DND-41 (cell line): ENCODE data around the gene LHX5.

Source experiments
- ATAC-seq: fragments of 200-7000 bp; cut with Tn5 transposase; 3 replicates; pipeline ENCODE4 v1.9.1; 2021; ENCODE audit warnings: low read depth; ENCODE audit not compliant: insufficient read depth
- DNase-seq: peaks from one replicate; pipeline ENCODE4 v3.0.0-alpha.2; 2020
- H2AFZ ChIP-seq: 2 replicates; pipeline ENCODE4 v1.6.0; 2012; ENCODE audit warnings: low read depth, low read length
- H3K27ac ChIP-seq: 2 replicates; pipeline ENCODE4 v1.5.1; 2012; ENCODE audit warnings: low read length, inconsistent platforms
- H3K27me3 ChIP-seq: fragments of 200-600 bp; sonication (generic); 2 replicates; pipeline ENCODE4 v1.6.0; 2012; ENCODE audit warnings: low read length, mild to moderate bottlenecking, inconsistent platforms; ENCODE audit not compliant: insufficient read depth, poor library complexity
- H3K36me3 ChIP-seq: 2 replicates; pipeline ENCODE4 v1.5.1; 2012; ENCODE audit warnings: low read length, inconsistent platforms; ENCODE audit not compliant: insufficient read depth
- H3K4me1 ChIP-seq: 2 replicates; pipeline ENCODE4 v1.5.1; 2012; ENCODE audit warnings: mild to moderate bottlenecking, low read length; ENCODE audit not compliant: insufficient read depth
- H3K4me2 ChIP-seq: 2 replicates; pipeline ENCODE4 v1.6.0; 2012; ENCODE audit warnings: mild to moderate bottlenecking, moderate library complexity, low read length, inconsistent platforms; ENCODE audit not compliant: insufficient read depth
- H3K4me3 ChIP-seq, 2 experiments: fragments of 200-600 bp in 1 of 2; shearing (Covaris generic) in 1 of 2; 2 replicates each; pipeline ENCODE4 v1.5.1; 2012 to 2016; ENCODE audit warnings: inconsistent platforms in 2 of 2, low read length in 2 of 2, mild to moderate bottlenecking in 2 of 2, low read depth in 1 of 2, moderate library complexity in 1 of 2
- H3K79me2 ChIP-seq: 2 replicates; pipeline ENCODE4 v1.6.0; 2012; ENCODE audit warnings: low read length, inconsistent platforms; ENCODE audit not compliant: insufficient read depth
- H3K9ac ChIP-seq: 2 replicates; pipeline ENCODE4 v1.6.0; 2012; ENCODE audit warnings: low read depth, mild to moderate bottlenecking, inconsistent platforms, low read length, moderate library complexity
- H3K9me3 ChIP-seq: 2 replicates; pipeline ENCODE4 v1.5.1; 2012; ENCODE audit warnings: low read length, moderate library complexity, mild to moderate bottlenecking, inconsistent platforms; ENCODE audit not compliant: insufficient read depth, severe bottlenecking
- H4K20me1 ChIP-seq: 2 replicates; pipeline ENCODE4 v1.6.0; 2012; ENCODE audit warnings: low read length; ENCODE audit not compliant: insufficient read depth
- CTCF ChIP-seq: IDR thresholded peaks from 2 replicates; pipeline ENCODE4 v1.5.1; 2012; ENCODE audit warnings: borderline replicate concordance, low read length, moderate library complexity, mild to moderate bottlenecking; ENCODE audit not compliant: poor library complexity, severe bottlenecking; ENCODE audit errors: extremely low read depth
- EZH2 ChIP-seq: IDR thresholded peaks from 3 replicates; pipeline ENCODE4 v1.6.1; 2012; ENCODE audit warnings: borderline replicate concordance, low read depth, mild to moderate bottlenecking, moderate library complexity, low read length, inconsistent platforms; ENCODE audit not compliant: severe bottlenecking

The LHX5 gene

GRCh38 chr12:113439606-113440030 lies 32.1 kb downstream of the LHX5 start:
- Histone ChIP-seq H3K4me1 (no peaks in the 10 kb centered on the region), H3K4me3 (no peak overlapping the region), H3K9ac (no peak overlapping the region), H3K36me3 (no peaks in the 10 kb centered on the region), H4K20me1 (no peaks in the 10 kb centered on the region), H2AFZ (no peak overlapping the region), H3K27ac (no peak overlapping the region), H3K9me3 (no peaks in the 10 kb centered on the region), H3K27me3 (no peaks in the 10 kb centered on the region), H3K4me2 (no peak overlapping the region), H3K79me2 (no peaks in the 10 kb centered on the region)
- peak; percentile 54; the same call in 1 of the 3 replicates for ATAC-seq
- DNase-seq = peak; percentile 44
- TF ChIP-seq CTCF (peak; percentile 77), EZH2 (no peak)

DNA sequence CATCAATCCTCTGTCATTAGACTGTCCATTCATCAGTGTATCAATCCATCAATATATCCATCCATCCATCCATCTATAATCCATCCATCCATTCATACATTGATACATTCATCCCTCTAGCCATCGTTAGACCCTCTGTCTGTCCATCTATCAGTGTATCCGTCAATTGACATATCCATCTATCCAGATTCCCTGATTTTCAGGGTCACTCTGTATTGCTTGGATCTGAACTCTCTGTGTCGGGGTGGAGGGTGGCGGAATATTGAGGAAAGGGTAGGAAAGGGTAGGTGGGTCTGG lies 32.4 kb downstream of the LHX5 start:
- Histone ChIP-seq H3K4me3 (no peak overlapping the region), H3K36me3 (no peaks in the 10 kb centered on the region), H4K20me1 (no peaks in the 10 kb centered on the region), H3K27me3 (no peaks in the 10 kb centered on the region), H3K9ac (no peak overlapping the region), H3K9me3 (no peaks in the 10 kb centered on the region), H3K79me2 (no peaks in the 10 kb centered on the region), H2AFZ (no peak overlapping the region), H3K27ac (no peak overlapping the region), H3K4me1 (no peaks in the 10 kb centered on the region), H3K4me2 (no peak overlapping the region)
- TF ChIP-seq EZH2 (no peak), CTCF (no peak)
- ATAC-seq (no peak), DNase-seq (no peak)

- H3K27ac ChIP-seq = no peak overlapping the region
- no peak overlapping the region for H2AFZ ChIP-seq
- H3K27me3 ChIP-seq = no peaks in the 10 kb centered on the region
- no peaks in the 10 kb centered on the region for H4K20me1 ChIP-seq
- DNase-seq (no peak), ATAC-seq (no peak)
- no peak for TF ChIP-seq CTCF
- TF ChIP-seq EZH2 = no peak
- H3K9me3 ChIP-seq = no peaks in the 10 kb centered on the region
- no peaks in the 10 kb centered on the region for H3K4me1 ChIP-seq
- H3K4me2 ChIP-seq = no peak overlapping the region
- no peaks in the 10 kb centered on the region for H3K79me2 ChIP-seq
- H3K4me3 ChIP-seq = no peak overlapping the region
- H3K36me3 ChIP-seq = no peaks in the 10 kb centered on the region
- no peak overlapping the region for H3K9ac ChIP-seq
Observed at GRCh38 chr12:113438523-113439300, 33.0 kb downstream of the LHX5 start.

- no peak overlapping the region for H3K4me2 ChIP-seq
- H3K27me3 ChIP-seq = no peaks in the 10 kb centered on the region
- H3K4me3 ChIP-seq = no peak overlapping the region
- H3K4me1 ChIP-seq = no peaks in the 10 kb centered on the region
- DNase-seq = no peak
- H3K27ac ChIP-seq = no peak overlapping the region
- no peaks in the 10 kb centered on the region for H4K20me1 ChIP-seq
- H3K79me2 ChIP-seq = no peaks in the 10 kb centered on the region
- no peak overlapping the region for H3K9ac ChIP-seq
- no peaks in the 10 kb centered on the region for H3K36me3 ChIP-seq
- H3K9me3 ChIP-seq = no peaks in the 10 kb centered on the region
- no peak for ATAC-seq
- no peak for TF ChIP-seq EZH2
- no peak overlapping the region for H2AFZ ChIP-seq
Observed at GRCh38 chr12:113437729-113438100, 34.0 kb downstream of the LHX5 start.
